Measurements from ENCODE around the gene C2orf92.

C2orf92 gene

DNA sequence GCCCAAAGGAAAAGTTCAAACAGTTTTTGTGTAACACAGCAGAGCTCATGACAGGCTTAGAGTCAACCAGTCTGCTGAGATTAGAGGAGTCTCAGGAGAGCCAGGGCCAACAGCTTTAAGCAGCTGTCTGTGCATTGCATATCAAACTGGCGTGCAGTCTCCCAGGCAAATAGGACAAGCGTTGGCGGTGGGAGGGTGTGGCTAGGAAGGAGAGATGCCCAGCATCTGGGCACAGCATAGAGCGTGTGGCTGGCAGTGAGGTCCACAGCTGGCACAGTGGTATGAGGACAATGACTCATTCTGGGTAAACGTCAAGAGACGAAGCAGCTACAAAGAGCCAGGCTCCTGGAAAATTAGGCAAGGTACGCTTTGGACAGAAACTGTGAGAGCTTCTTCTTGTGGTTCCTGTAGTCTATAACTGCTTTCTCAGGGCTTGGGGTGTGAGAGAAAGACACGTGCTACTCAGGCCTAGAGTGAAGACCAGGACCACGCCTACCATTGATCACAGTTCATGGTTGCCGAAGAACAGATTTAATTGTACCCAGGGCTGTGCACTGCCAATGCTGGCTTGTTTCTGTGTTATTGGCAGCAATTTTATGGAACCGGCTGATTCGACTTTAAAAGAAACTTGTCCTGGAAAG lies 58.7 kb downstream of the C2orf92 start:
- TF ChIP-seq, protein P1, sequence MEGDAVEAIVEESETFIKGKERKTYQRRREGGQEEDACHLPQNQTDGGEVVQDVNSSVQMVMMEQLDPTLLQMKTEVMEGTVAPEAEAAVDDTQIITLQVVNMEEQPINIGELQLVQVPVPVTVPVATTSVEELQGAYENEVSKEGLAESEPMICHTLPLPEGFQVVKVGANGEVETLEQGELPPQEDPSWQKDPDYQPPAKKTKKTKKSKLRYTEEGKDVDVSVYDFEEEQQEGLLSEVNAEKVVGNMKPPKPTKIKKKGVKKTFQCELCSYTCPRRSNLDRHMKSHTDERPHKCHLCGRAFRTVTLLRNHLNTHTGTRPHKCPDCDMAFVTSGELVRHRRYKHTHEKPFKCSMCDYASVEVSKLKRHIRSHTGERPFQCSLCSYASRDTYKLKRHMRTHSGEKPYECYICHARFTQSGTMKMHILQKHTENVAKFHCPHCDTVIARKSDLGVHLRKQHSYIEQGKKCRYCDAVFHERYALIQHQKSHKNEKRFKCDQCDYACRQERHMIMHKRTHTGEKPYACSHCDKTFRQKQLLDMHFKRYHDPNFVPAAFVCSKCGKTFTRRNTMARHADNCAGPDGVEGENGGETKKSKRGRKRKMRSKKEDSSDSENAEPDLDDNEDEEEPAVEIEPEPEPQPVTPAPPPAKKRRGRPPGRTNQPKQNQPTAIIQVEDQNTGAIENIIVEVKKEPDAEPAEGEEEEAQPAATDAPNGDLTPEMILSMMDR (IDR thresholded peaks at IDR 0.05; ENCODE audit: insufficient read depth, low read length, poor library complexity, severe bottlenecking) = no peak
- no peak for DNase-seq (ENCODE audit: extremely low read depth, insufficient read length)
- Histone ChIP-seq H3K27me3 (replicated peaks; ENCODE audit: control insufficient read depth, insufficient read depth, low read length) (no peaks in the 10 kb centered on the region), H3K36me3 (ENCODE audit: control insufficient read depth, insufficient read depth, low read length) (no peaks in the 10 kb centered on the region), H3K4me3 (replicated peaks; ENCODE audit: low read depth, low read length) (no peak overlapping the region)

DNA sequence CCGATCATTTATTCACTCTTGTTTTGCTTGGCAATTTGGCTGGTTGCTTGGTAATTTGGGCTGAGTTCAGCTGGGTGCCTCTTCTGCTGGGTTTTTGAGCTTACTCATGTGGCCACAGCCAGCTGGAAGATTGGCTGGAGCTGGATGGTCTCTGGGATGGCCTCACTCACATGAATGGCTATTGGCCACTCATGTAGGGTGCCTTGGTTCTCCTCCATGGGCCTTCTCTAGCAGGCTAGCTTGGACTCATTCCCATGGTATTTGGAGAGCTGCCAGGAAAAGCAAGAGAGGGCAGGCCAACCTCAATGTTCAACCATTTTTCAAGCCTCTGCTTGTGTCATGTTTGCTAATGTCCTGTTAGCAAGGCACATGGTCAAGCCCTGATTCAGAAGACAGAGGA lies 60.7 kb downstream of the C2orf92 start:
- no peaks in the 10 kb centered on the region for H3K36me3 ChIP-seq (ENCODE audit: control insufficient read depth, insufficient read depth, low read length)
- TF ChIP-seq, protein P1 (IDR thresholded peaks at IDR 0.05; ENCODE audit: insufficient read depth, low read length, poor library complexity, severe bottlenecking) = no peak
- no peaks in the 10 kb centered on the region for H3K27me3 ChIP-seq (replicated peaks; ENCODE audit: control insufficient read depth, insufficient read depth, low read length)
- H3K4me3 ChIP-seq (replicated peaks; ENCODE audit: low read depth, low read length) = no peak overlapping the region
- no peak for DNase-seq (ENCODE audit: extremely low read depth, insufficient read length)

DNA sequence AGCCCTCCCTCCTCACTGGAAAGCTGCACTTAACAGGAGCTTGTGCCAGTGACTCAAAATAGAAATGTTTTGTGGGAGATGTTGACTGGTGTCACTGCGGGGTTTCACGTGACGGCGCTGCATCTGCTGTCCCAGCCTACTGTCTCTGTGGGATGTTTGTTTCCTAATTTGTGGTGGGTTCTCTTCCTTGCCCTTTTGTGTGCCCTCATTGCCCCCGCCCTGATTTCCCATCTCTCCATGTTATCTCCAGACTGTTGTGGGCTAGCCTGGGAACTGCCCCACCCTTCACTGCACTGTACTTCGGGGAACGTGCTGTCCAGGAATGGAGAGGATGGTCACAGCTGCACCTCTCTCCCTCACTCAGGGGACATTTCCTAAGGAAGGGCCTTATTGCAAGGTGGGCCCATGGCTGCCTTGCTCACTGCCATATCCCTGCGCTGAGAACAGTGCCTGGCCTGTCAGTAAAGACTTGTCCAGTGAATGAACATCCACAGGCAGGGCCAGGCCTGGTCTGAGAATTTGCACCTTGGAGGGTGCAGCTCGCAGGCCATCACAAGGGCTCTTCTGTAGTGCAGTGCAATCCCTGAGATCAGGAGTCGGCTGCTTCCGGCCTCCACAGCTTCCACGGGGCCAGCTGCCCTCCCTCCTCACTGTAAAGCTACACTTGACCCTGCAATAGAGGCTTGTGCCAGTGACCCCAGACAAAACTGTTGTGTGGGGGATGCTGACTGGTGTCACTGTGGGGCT lies 61.9 kb downstream of the C2orf92 start:
- TF ChIP-seq, protein P1 (IDR thresholded peaks at IDR 0.05; ENCODE audit: insufficient read depth, low read length, poor library complexity, severe bottlenecking) = no peak
- Histone ChIP-seq H3K36me3 (ENCODE audit: control insufficient read depth, insufficient read depth, low read length) (no peaks in the 10 kb centered on the region), H3K27me3 (replicated peaks; ENCODE audit: control insufficient read depth, insufficient read depth, low read length) (no peaks in the 10 kb centered on the region), H3K4me3 (replicated peaks; ENCODE audit: low read depth, low read length) (no peak overlapping the region)
- DNase-seq (ENCODE audit: extremely low read depth, insufficient read length) = no peak

DNA sequence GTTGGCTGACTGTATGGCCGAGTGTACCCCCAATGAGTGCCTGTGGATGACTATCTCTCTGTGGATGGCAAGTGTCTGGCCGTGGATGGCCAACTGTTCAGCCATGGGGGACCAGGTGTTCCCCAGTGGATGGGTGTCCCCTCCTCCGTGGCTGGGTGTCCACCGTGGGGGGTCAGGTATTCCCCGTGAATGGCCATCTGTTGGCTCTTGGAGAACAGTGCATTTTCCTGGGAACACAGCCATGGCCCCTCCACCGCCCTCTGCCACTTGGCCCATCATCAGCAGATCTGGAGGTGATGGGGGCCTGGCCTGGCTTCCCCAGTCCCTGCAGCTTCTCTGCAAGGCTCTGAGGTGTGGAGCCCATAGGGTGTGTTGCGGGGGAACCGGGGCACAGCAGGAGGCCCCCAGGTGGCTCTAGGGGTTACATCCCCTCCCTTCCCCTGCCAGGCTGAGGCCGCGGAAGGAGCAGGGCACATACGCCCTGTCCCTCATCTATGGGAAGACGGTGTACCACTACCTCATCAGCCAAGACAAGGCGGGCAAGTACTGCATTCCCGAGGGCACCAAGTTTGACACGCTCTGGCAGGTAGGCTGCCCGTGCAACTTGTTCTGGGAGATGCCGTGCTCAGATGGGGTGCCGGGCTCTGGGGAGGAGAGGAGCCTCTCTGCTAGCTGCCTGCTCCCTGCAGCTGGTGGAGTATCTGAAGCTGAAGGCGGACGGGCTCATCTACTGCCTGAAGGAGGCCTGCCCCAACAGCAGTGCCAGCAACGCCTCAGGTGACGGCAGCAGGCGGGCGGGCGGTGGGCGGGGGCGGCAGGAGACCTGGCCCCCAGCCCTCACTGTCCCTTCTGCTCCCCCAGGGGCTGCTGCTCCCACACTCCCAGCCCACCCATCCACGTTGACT lies 63.2 kb downstream of the C2orf92 start:
- Histone ChIP-seq H3K4me3 (replicated peaks; ENCODE audit: low read depth, low read length) (no peak overlapping the region), H3K36me3 (ENCODE audit: control insufficient read depth, insufficient read depth, low read length) (no peaks in the 10 kb centered on the region), H3K27me3 (replicated peaks; ENCODE audit: control insufficient read depth, insufficient read depth, low read length) (no peaks in the 10 kb centered on the region)
- TF ChIP-seq, protein P1 (IDR thresholded peaks at IDR 0.05; ENCODE audit: insufficient read depth, low read length, poor library complexity, severe bottlenecking) = no peak
- DNase-seq (ENCODE audit: extremely low read depth, insufficient read length) = no peak

DNA sequence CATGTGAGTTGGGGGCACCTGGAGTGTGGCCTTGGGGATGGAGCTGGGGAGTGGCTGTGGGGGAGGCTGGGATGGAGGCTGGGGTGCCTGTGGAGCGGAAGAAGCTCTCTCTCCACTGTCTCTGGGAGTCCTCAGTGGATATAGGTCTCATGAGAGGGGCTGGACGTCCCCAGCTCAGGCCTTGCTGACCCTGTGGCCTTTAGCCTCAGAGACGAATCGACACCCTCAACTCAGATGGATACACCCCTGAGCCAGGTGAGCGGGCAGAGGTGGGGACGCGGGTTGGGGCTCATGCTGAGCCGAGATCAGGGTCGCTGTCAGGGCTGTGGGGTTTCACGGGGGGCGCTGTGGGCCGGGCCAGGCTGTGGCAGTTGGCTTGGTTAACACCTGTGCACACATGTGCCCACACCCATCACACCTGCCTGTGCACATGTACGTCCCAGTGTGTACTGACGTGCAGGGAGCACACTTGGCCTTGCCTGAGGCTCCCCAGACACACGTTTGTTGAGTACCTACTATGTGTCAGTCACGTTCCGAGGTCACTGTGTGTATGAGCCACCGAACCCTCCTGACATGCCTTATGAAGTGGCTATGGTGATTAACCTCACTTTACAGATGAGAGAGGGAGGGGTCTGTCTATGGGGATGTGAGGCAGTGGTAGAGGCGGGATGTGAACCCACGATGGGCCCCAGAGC lies 64.0 kb downstream of the C2orf92 start:
- Histone ChIP-seq H3K4me3 (replicated peaks; ENCODE audit: low read depth, low read length) (no peak overlapping the region), H3K27me3 (replicated peaks; ENCODE audit: control insufficient read depth, insufficient read depth, low read length) (no peaks in the 10 kb centered on the region), H3K36me3 (ENCODE audit: control insufficient read depth, insufficient read depth, low read length) (no peaks in the 10 kb centered on the region)
- DNase-seq (ENCODE audit: extremely low read depth, insufficient read length) = no peak
- TF ChIP-seq, protein P1 (IDR thresholded peaks at IDR 0.05; ENCODE audit: insufficient read depth, low read length, poor library complexity, severe bottlenecking) = no peak
